Endothelial cell (in vitro differentiated cells): Measurements from ENCODE around the gene CEP152. TPM values are rescaled to one million over a fixed set of nuclear protein-coding genes. Genes with fewer than 3 reads are reported as not detected.

ENCODE experiments used
- DNase-seq: peaks from one replicate; pipeline ENCODE4 v3.0.0; 2021; ENCODE audit warnings: low spot score
- H3K27ac Mint-ChIP-seq: one replicate; pipeline ENCODE4 v1.8.0; 2021; ENCODE audit warnings: mixed read lengths, inconsistent platforms; ENCODE audit not compliant: unreplicated experiment
- H3K27me3 Mint-ChIP-seq: one replicate; pipeline ENCODE4 v1.8.0; 2021; ENCODE audit warnings: mild to moderate bottlenecking, moderate library complexity, mixed read lengths, inconsistent platforms; ENCODE audit not compliant: unreplicated experiment
- H3K36me3 Mint-ChIP-seq: one replicate; pipeline ENCODE4 v1.8.0; 2021; ENCODE audit warnings: mild to moderate bottlenecking, low read depth, mixed read lengths, inconsistent platforms; ENCODE audit not compliant: unreplicated experiment
- H3K4me1 Mint-ChIP-seq: one replicate; pipeline ENCODE4 v1.8.0; 2021; ENCODE audit warnings: mild to moderate bottlenecking, mixed read lengths, inconsistent platforms; ENCODE audit not compliant: unreplicated experiment
- H3K4me3 Mint-ChIP-seq: one replicate; pipeline ENCODE4 v1.8.0; 2021; ENCODE audit warnings: mild to moderate bottlenecking, mixed read lengths, inconsistent platforms; ENCODE audit not compliant: unreplicated experiment
- H3K9me3 Mint-ChIP-seq: one replicate; pipeline ENCODE4 v1.8.0; 2021; ENCODE audit warnings: mixed read lengths, inconsistent platforms; ENCODE audit not compliant: unreplicated experiment
- CTCF ChIP-seq: fragments of 200-600 bp; sonication (generic); IDR thresholded peaks from one replicate; pipeline ENCODE4 v1.5.0; 2021; ENCODE audit warnings: antibody characterized with exemption; ENCODE audit not compliant: unreplicated experiment
- total RNA-seq: library from RNA; stranded (reverse); fragmentation: NEBNext Ultra II Directional; extraction: Animal tissue kit (Norgen Biotek cat#: 25700); gene quantifications from one replicate; pipeline ENCODE4 v1.2.1, GENCODE V29; 2021; ENCODE audit not compliant: unreplicated experiment

CEP152 gene
- total RNA-seq, 1 donor from 2014 or later, result 4.7 TPM

DNA sequence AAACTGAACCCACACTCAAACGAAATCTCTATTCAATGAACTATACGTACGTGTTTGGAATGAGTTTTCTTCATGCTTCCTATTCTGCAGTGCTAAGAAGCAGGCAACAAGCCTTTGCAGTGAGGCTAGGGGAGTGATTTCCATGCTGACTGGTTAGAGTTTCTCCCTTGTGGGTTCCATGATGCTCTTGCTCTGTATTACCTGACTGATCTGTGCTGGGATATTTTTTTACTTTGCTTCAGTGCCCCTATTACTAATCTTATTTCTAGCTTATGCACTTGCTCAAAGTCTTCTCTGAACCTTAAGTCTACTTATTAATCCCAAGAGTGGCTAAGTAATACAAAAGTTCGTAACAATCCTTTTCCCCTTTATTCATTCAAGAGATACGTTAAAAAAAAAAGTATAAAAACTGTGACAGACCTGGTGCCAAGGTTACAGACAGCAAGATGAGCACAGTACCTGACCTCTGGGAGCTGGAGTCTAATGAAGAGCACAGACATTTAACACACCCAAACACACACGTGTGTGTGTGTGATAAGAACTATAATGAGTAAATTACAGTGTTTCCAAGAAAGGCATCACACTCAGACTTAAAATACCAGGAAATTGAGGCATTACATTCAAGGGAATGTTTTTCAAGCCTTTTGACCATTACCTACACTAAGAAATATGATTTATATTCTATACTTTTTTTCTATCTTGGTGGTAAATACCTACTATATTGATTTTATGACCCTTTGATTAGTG lies 114.9 kb downstream of the CEP152 start:
- Mint-ChIP-seq H3K4me3 (no peak overlapping the region), H3K4me1 (peaks cover 4% of the 10 kb centered on the region), H3K27me3 (no peaks in the 10 kb centered on the region), H3K36me3 (no peaks in the 10 kb centered on the region), H3K9me3 (no peaks in the 10 kb centered on the region), H3K27ac (no peak overlapping the region)
- no peak for TF ChIP-seq CTCF
- no peak for DNase-seq

DNA sequence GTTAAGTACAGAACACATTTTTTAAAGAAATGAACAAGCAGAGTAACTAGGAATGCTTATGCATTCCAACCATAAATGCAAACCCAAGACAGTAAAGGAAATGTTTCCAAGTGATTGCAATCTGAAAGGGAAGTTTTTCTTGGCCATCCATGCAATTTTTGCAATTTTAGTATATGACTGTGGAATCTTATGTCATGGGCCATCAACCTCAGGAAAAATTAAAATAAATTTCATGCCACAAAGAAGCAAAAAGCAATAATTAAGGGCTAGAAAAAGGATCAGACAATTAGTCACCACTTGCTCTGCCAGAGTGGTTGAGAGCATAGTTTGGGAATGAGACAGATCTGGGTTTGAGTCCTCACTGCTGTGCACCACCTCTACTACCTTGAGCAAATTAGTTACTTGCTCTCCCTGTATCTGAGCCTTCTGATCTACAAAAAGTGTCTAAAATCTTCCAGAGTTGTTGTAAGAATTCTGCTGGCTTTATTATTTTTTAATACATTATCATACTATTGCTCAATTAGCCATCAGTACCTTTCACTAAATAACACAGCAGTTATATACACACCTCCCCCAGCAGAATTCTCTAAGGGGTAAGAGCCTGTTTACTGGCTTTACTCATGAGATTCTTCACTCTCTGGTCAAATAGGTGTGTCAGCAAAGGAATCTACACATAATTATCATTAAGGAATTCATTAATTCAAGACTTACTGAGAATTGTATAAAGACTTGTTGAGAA lies 115.6 kb downstream of the CEP152 start:
- Mint-ChIP-seq H3K36me3 (no peaks in the 10 kb centered on the region), H3K9me3 (no peaks in the 10 kb centered on the region), H3K27ac (no peak overlapping the region), H3K4me1 (peaks cover 4% of the 10 kb centered on the region), H3K27me3 (no peaks in the 10 kb centered on the region), H3K4me3 (no peak overlapping the region)
- TF ChIP-seq CTCF, result no peak
- no peak for DNase-seq

- Mint-ChIP-seq H3K4me1 (peaks cover 4% of the 10 kb centered on the region), H3K9me3 (no peaks in the 10 kb centered on the region), H3K27me3 (no peaks in the 10 kb centered on the region), H3K36me3 (no peaks in the 10 kb centered on the region), H3K27ac (no peak overlapping the region), H3K4me3 (no peak overlapping the region)
- no peak for DNase-seq
- no peak for TF ChIP-seq CTCF
Measured at GRCh38 chr15:48693484-48693883, 117.4 kb downstream of the CEP152 start.

GRCh38 chr15:48688493-48688892 lies 122.4 kb downstream of the CEP152 start:
- no peak for DNase-seq
- H3K9me3 Mint-ChIP-seq, result no peaks in the 10 kb centered on the region
- TF ChIP-seq CTCF, result no peak
- no peak overlapping the region for H3K4me3 Mint-ChIP-seq
- H3K4me1 Mint-ChIP-seq, result no peaks in the 10 kb centered on the region
- H3K36me3 Mint-ChIP-seq, result no peaks in the 10 kb centered on the region
- no peak overlapping the region for H3K27ac Mint-ChIP-seq
- H3K27me3 Mint-ChIP-seq, result no peaks in the 10 kb centered on the region

Other genes with a start within 250 kb of the CEP152 start
- gene FBN1, start 165.4 kb downstream of the CEP152 start, total RNA-seq, result 54.0 TPM
- 126 TPM for gene EID1, start 67.1 kb upstream of the CEP152 start, total RNA-seq
- 6.8 TPM for gene SHC4, start 152.8 kb upstream of the CEP152 start, total RNA-seq
- gene SECISBP2L, start 235.4 kb upstream of the CEP152 start, total RNA-seq, result 44.3 TPM